NCI-H2171 (cell line): ENCODE measurements around the gene EXOC3.
"Not testable (repeated sequence)": the region's sequence is repeated elsewhere in the genome, so short reads cannot be mapped to it uniquely, and the experiment has no call there.

ENCODE experiments used
- DNase-seq: peaks from one replicate; lab custom pipeline; 2025; lab: John Stamatoyannopoulos, UW

EXOC3 gene

GRCh38 chr5:502325-503079, 59.5 kb downstream of the EXOC3 start:
- no peak for DNase-seq

DNA sequence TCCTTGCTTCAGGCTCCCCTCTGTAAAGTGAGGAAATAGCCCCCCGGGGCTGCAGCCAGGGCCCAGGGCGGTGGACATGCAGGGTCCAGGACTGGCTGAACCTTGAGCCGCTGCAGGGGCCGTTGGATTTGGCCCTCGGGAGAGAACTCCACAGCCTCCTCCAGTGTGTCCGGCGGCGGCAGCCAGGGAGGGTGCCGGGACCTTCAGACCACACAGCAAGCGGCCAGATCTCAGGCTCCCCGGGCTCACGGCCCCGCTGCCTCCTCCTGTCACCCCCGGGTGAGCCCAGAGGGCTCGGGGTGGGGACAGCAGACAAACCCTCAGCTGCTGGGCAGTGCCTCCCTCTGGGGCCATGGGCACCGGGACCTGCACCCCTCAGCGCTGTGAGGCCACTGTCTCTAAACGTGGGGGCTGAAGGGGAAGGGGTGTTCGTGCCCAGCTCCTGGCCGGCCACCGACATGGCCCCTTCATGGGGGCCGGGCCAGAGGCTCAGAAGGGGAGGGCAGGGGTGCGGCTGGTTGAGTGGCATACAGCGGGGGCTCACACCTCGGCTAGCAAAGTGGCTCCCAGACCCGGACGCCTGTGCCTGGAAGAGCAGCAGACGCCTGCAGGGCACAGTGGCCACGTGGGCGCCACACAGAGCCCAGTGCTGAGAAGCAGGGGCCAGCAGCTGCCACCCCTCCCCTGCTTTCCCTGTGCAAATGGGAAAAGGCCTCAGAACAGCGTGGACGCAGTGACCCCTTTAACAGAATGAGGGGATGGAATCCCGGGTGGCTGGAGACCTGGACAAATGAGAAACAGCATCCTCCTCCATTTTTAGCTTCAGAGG, 61.6 kb downstream of the EXOC3 start:
- no peak for DNase-seq

- DNase-seq = no peak
Observed at GRCh38 chr5:505951-506525, 63.1 kb downstream of the EXOC3 start.

DNA sequence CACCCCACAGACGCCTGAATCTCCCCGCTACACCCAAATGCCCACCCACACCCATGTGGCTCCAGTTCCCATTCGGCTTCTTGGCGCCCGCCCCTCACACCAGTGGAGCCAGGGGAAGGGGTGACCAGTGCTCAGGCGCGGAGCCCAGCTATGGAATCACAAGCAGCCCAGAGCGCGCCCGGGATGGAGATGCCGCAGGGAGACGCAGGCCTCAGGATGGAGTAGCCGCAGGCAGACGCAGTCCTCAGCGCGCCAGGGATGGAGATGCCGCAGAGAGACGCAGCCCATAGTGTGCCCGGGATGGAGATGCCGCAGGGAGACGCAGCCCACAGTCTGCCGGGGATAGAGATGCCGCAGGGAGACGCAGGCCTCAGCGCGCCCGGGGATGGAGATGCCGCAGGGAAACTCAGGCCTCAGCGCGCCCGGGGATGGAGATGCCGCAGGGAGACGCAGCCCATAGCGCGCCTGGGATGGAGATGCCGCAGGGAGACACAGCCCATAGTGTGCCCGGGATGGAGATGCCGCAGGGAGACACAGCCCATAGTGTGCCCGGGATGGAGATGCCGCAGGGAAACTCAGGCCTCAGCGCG, 65.1 kb downstream of the EXOC3 start:
- DNase-seq = not testable (repeated sequence)

- DNase-seq = no peak
Observed at GRCh38 chr5:509611-510185, 66.7 kb downstream of the EXOC3 start.

DNA sequence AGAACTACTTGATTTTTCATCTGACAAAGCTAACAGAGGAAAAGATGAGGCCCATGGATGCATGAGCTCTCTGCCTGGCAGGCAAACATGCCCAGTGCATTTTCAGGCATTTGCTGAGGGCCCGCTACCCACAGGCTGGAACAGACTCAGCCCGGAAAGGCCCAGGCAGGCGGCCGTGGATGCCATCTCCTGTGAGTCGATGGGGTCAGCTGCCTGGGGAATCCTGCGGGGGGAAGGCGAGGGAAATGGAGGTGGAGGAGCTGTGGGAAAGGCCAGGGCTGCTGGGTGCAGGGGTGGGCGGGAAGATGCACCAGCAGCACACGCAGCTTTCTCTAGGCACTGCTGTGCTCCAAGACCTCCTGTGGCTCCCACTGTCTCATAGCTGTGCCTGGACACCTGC, 67.5 kb downstream of the EXOC3 start:
- no peak for DNase-seq

DNA sequence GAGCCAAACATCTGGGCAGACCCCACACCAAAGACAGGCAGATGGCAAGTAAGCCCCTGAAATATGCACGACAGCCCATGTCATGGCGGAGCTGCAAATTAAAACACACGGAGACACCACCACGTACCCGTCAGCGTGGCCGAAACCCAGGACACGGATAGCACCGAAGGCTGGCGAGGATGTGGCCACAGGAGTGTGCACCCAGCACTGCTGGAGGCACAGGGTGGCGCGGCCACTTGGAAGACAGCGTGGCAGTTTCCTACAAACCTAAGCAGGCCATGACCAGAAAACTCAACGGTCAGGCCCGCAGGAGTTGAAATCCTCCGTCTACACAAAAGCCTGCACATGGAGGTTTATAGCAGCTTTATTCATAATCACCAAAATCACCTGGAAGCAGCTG, 68.5 kb downstream of the EXOC3 start:
- no peak for DNase-seq

- no peak for DNase-seq
Observed at GRCh38 chr5:513216-514100, 70.5 kb downstream of the EXOC3 start.

DNA sequence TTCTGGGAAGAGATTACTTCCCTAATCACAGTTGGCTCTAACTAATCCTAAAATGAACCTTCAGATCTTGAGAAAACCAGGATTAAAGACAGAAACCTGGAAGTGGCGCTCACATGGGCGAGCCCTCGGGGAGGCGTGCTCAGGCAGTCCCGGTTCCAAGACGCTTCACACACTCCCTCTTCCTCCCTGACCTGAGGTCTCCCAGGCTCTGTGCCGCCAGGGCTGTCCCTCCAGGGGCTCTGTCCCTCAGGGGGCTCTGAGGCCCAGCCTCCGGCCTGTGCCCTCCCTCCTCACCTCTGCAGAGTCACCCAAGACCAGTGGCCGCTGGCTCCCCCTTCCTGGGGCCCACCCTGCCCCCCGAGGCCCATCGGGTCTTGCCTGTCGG, 71.1 kb downstream of the EXOC3 start:
- no peak for DNase-seq

DNA sequence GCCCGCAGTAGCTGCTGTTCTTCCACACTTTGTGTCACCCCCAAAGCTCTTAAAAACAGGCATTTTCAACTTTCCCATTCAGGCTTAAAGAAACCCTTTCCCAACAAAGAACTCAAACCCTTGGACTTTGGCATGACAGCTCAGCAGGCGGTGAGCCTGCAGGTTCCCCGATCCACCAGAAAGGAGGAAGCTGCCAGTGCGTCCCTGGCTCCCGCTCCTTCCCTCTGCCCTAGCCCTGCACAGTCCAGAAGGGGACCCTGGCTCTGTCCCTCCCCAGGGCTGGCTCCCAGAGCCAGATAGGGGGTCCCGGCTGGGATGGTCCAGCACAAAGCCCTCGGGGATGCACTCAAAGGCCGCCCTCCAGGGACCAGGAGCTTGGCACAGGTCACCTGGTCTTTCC, 71.7 kb downstream of the EXOC3 start:
- no peak for DNase-seq

DNA sequence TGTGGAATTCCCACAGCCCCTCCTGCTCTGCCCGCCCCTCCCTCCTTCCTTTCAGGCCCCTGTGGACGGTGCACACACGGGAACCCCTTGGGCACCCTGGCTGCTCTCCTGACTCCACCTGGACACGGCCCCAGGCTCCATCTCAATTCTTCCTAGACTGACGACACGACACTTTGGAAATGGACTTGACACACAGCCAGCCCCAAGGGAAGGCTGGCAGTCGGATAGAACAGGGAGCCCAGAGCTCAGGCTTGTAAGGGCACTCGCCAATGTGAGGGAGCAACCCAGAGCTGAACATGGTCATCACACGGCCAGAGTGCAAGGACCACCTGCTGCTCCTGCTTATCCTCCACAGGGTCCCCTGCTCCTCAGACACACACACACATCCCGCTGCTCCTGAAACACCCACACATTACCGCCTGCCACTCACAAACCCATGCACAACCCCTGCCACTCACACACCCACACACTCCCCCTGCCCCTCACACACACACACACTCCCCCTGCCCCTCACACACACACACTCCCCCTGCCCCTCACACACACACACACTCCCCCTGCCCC, 72.4 kb downstream of the EXOC3 start:
- no peak for DNase-seq

DNA sequence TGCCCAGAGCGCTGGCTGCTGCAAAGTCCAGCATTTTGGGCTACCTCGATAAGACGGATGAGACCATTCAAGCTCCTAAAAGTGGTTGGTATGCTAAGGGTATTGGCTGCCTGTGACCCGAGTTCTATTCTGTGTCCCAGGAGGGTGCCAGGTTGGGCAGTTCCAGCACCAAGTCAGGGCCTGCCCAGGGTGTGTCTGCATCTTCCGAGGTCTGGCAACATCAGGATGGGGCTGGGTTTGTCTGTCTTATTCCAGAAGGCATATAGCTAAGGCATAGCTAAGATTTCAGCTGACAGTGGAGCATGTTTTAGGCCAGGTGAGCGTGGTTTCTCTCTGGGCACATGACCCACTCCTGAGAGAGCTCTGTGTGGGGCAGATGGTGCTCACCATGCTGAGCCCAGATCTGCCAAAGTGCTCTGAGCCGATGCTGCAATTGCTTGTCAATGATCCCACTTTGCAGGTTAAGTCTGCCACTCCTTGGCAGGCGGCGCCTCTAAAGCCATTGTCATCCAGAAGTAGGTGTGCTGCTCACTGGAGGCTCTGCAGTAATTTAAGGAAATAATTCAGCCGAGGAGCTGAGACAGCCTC, 73.5 kb downstream of the EXOC3 start:
- peak; percentile 51 for DNase-seq
